ENCODE measurements around the gene NTNG1.

The NTNG1 gene

GRCh38 chr1:107464827-107465226, 324.0 kb downstream of the NTNG1 start:
- no peak overlapping the region for H3K4me3 ChIP-seq (ENCODE audit: low read length)
- DNase-seq (ENCODE audit: low read depth, low spot score) = no peak

GRCh38 chr1:107467286-107467685, 326.4 kb downstream of the NTNG1 start:
- DNase-seq (ENCODE audit: low read depth, low spot score) = no peak
- H3K4me3 ChIP-seq (ENCODE audit: low read length) = no peak overlapping the region

- H3K4me3 ChIP-seq (ENCODE audit: low read length) = no peak overlapping the region
- DNase-seq (ENCODE audit: low read depth, low spot score) = no peak
Measured at GRCh38 chr1:107467811-107468210, 327.0 kb downstream of the NTNG1 start.

GRCh38 chr1:107473065-107473464, 332.2 kb downstream of the NTNG1 start:
- DNase-seq (ENCODE audit: low read depth, low spot score) = no peak
- no peak overlapping the region for H3K4me3 ChIP-seq (ENCODE audit: low read length)

GRCh38 chr1:107474877-107475612, 334.2 kb downstream of the NTNG1 start:
- no peak overlapping the region for H3K4me3 ChIP-seq (ENCODE audit: low read length)
- DNase-seq (ENCODE audit: low read depth, low spot score) = no peak

GRCh38 chr1:107477233-107477632, 336.4 kb downstream of the NTNG1 start:
- H3K4me3 ChIP-seq (ENCODE audit: low read length) = no peak overlapping the region
- peak; percentile 18 for DNase-seq (ENCODE audit: low read depth, low spot score)

GRCh38 chr1:107479865-107480350, 339.1 kb downstream of the NTNG1 start:
- H3K4me3 ChIP-seq (ENCODE audit: low read length) = no peak overlapping the region
- DNase-seq (ENCODE audit: low read depth, low spot score) = no peak

- DNase-seq (ENCODE audit: low read depth, low spot score) = no peak
- H3K4me3 ChIP-seq (ENCODE audit: low read length) = no peak overlapping the region
Measured at GRCh38 chr1:107480548-107481415, 339.9 kb downstream of the NTNG1 start.

- no peak overlapping the region for H3K4me3 ChIP-seq (ENCODE audit: low read length)
- DNase-seq (ENCODE audit: low read depth, low spot score) = no peak
Measured at GRCh38 chr1:107481756-107482384, 341.0 kb downstream of the NTNG1 start.

GRCh38 chr1:107483949-107484348, 343.1 kb downstream of the NTNG1 start:
- H3K4me3 ChIP-seq (ENCODE audit: low read length) = no peak overlapping the region
- DNase-seq (ENCODE audit: low read depth, low spot score) = no peak

- H3K4me3 ChIP-seq (ENCODE audit: low read length) = no peak overlapping the region
- no peak for DNase-seq (ENCODE audit: low read depth, low spot score)
Measured at GRCh38 chr1:107486349-107486748, 345.5 kb downstream of the NTNG1 start.

- H3K4me3 ChIP-seq (ENCODE audit: low read length) = no peak overlapping the region
- no peak for DNase-seq (ENCODE audit: low read depth, low spot score)
Measured at GRCh38 chr1:107487506-107487905, 346.7 kb downstream of the NTNG1 start.

- DNase-seq (ENCODE audit: low read depth, low spot score) = no peak
- no peak overlapping the region for H3K4me3 ChIP-seq (ENCODE audit: low read length)
Measured at GRCh38 chr1:107491582-107491981, 350.7 kb downstream of the NTNG1 start.

- H3K4me3 ChIP-seq (ENCODE audit: low read length) = no peak overlapping the region
- DNase-seq (ENCODE audit: low read depth, low spot score) = no peak
Measured at GRCh38 chr1:107493111-107493716, 352.4 kb downstream of the NTNG1 start.

GRCh38 chr1:107494061-107494460, 353.2 kb downstream of the NTNG1 start:
- DNase-seq (ENCODE audit: low read depth, low spot score) = no peak
- no peak overlapping the region for H3K4me3 ChIP-seq (ENCODE audit: low read length)

- DNase-seq (ENCODE audit: low read depth, low spot score) = no peak
- no peak overlapping the region for H3K4me3 ChIP-seq (ENCODE audit: low read length)
Measured at GRCh38 chr1:107496002-107496401, 355.2 kb downstream of the NTNG1 start.

GRCh38 chr1:107499139-107499744, 358.4 kb downstream of the NTNG1 start:
- no peak overlapping the region for H3K4me3 ChIP-seq (ENCODE audit: low read length)
- no peak for DNase-seq (ENCODE audit: low read depth, low spot score)

GRCh38 chr1:107501081-107501605, 360.3 kb downstream of the NTNG1 start:
- H3K4me3 ChIP-seq (ENCODE audit: low read length) = no peak overlapping the region
- no peak for DNase-seq (ENCODE audit: low read depth, low spot score)

GRCh38 chr1:107510347-107510746, 369.5 kb downstream of the NTNG1 start:
- DNase-seq (ENCODE audit: low read depth, low spot score) = no peak
- no peak overlapping the region for H3K4me3 ChIP-seq (ENCODE audit: low read length)
